K562 (cell line): ENCODE data around the gene CCL27. TPM values are rescaled to one million over a fixed set of nuclear protein-coding genes. Genes with fewer than 3 reads are reported as not detected.
A peak's percentile ranks its signal among the peaks of the same experiment; 100 is the strongest.

ENCODE experiments used
- AFF4 ChIP-seq: sonication (generic); formaldehyde crosslinking; IDR thresholded peaks from 2 replicates; pipeline ENCODE4 v1.8.0; 2023; ENCODE audit warnings: mild to moderate bottlenecking, missing genetic modification reagents
- CEBPG ChIP-seq, 3 experiments: fragments of 200-800 bp in 1 of 3; sonication (Bioruptor generic) in 1 of 3; sonication (generic) in 1 of 3; formaldehyde crosslinking in 1 of 3; IDR thresholded peaks in 2 of 3; conservative IDR thresholded peaks in 1 of 3; 2 replicates each; pipeline versions ENCODE4 v1.6.1 to v1.8.0; 2016 to 2022; ENCODE audit warnings: missing compliant biosample characterization in 2 of 3, missing genetic modification characterization in 2 of 3, mild to moderate bottlenecking in 1 of 3, missing genetic modification reagents in 1 of 3
- CGGBP1 ChIP-seq: fragments of 250-450 bp; sonication (Bioruptor Pico); IDR thresholded peaks from 2 replicates; pipeline ENCODE4 v1.9.0; 2021; ENCODE audit warnings: mild to moderate bottlenecking
- MGA ChIP-seq: fragments of 450-650 bp; IDR thresholded peaks from 2 replicates; pipeline ENCODE4 v1.6.1; 2016; ENCODE audit warnings: mild to moderate bottlenecking, moderate library complexity
- PTBP1 ChIP-seq: fragments of 200-400 bp; formaldehyde crosslinking; IDR thresholded peaks from 2 replicates; pipeline ENCODE4 v1.6.1; 2017; ENCODE audit warnings: low read depth, low read length
- RB1 ChIP-seq: fragments of 450-650 bp; IDR thresholded peaks from 2 replicates; pipeline ENCODE4 v1.6.1; 2017; ENCODE audit warnings: low read depth, mild to moderate bottlenecking
- SLC30A9 ChIP-seq: fragments of 250-450 bp; sonication (Bioruptor Pico); IDR thresholded peaks from 2 replicates; pipeline ENCODE4 v1.8.0; 2022; ENCODE audit warnings: mild to moderate bottlenecking, moderate library complexity
- ZBTB12 ChIP-seq: fragments of 250-450 bp; sonication (Bioruptor Pico); IDR thresholded peaks from 2 replicates; pipeline ENCODE4 v1.4.0; 2020
- ZNF324 ChIP-seq: fragments of 250-450 bp; sonication (Bioruptor Pico); IDR thresholded peaks from 2 replicates; pipeline ENCODE4 v1.4.0; 2020; ENCODE audit warnings: mild to moderate bottlenecking
- polyA plus RNA-seq, 8 experiments: library from polyadenylated mRNA; depleted of rRNA in 4 of 8; stranded (reverse) in 5 of 8; unstranded in 3 of 8; fragments of >200 nt; fragmentation: Nextera tagmentation in 2 of 8; fragmentation: Illumina TruSeq in 1 of 8; extraction: Ambion mirVana in 2 of 8; extraction: Trizol in 1 of 8; gene quantifications; 2 replicates each; pipeline versions ENCODE4 v1.2.1 to v1.2.3, GENCODE V29; 2011 to 2014; ENCODE audit warnings: inconsistent platforms in 1 of 8, missing spikeins in 1 of 8
- total RNA-seq, 7 experiments: library from RNA; depleted of rRNA in 6 of 7; stranded (reverse); fragments of >200 nt in 6 of 7; fragmentation: Illumina TruSeq in 2 of 7; extraction: Trizol in 2 of 7; gene quantifications; 2 replicates each; pipeline versions ENCODE4 v1.2.1 to v1.2.3, GENCODE V29; 2011 to 2021; ENCODE audit warnings: low replicate concordance in 1 of 7

CCL27 gene
- total and polyA plus RNA-seq, 9 of the 15 experiments (the other 6 are each of a cell fraction or from before 2014, with no cell fraction given) = 0.10 to 0.53 (median 0.27) TPM; not detected in 5

- no peak for TF ChIP-seq MGA
- TF ChIP-seq CGGBP1 (CRISPR knock-in tag) = no peak
- TF ChIP-seq RB1 = peak; percentile 48; the same call in 1 of the 2 replicates
- no peak for TF ChIP-seq PTBP1
- TF ChIP-seq ZNF324 (CRISPR knock-in tag) = no peak
- TF ChIP-seq AFF4 = no peak
- TF ChIP-seq CEBPG (CRISPR knock-in tag; IDR thresholded peaks at IDR 0.05) = no peak
- TF ChIP-seq CEBPG (tag; conservative IDR thresholded peaks at IDR 0.05 in 1 of 2, IDR thresholded peaks at IDR 0.05 in 1 of 2) = no peak
- TF ChIP-seq ZBTB12 (CRISPR knock-in tag) = no peak
- no peak for TF ChIP-seq SLC30A9
These were observed 10.4 kb downstream of the CCL27 start, which contains the start of gene IL11RA (continued) for GRCh38 chr9:34651876-34652601.
